K562 (cell line): ENCODE measurements around the gene SMARCC1. TPM values are rescaled to one million over a fixed set of nuclear protein-coding genes. Genes with fewer than 3 reads are reported as not detected.

Experiments used
- ARHGAP35 ChIP-seq: fragments of 450-650 bp; IDR thresholded peaks from 2 replicates; pipeline ENCODE4 v1.6.1; 2018; ENCODE audit not compliant: partially characterized antibody
- CCNT2 ChIP-seq: IDR thresholded peaks from 2 replicates; pipeline ENCODE4 v1.6.1; 2011; ENCODE audit warnings: borderline replicate concordance, low read depth, mild to moderate bottlenecking, moderate library complexity, mixed read lengths, low read length; ENCODE audit not compliant: insufficient read length; ENCODE audit errors: extremely low read depth
- FOXM1 ChIP-seq, 2 experiments: fragments of 450-650 bp in 1 of 2; sonication (generic) in 1 of 2; formaldehyde crosslinking in 1 of 2; IDR thresholded peaks; 2 replicates each; pipeline versions ENCODE4 v1.6.1 to v1.9.0; 2017 to 2022; ENCODE audit warnings: low read depth in 2 of 2, mild to moderate bottlenecking in 2 of 2, missing genetic modification reagents in 1 of 2, moderate library complexity in 1 of 2
- GTF2A2 ChIP-seq: IDR thresholded peaks from 2 replicates; pipeline ENCODE4 v1.6.1; 2016; ENCODE audit warnings: mild to moderate bottlenecking, missing genetic modification characterization, missing compliant biosample characterization
- MTA2 ChIP-seq: fragments of 450-650 bp; IDR thresholded peaks from 2 replicates; pipeline ENCODE4 v1.6.1; 2016; ENCODE audit warnings: low read depth
- NCOR1 ChIP-seq: fragments of 450-650 bp; IDR thresholded peaks from 2 replicates; pipeline ENCODE4 v1.6.1; 2016; ENCODE audit warnings: mild to moderate bottlenecking, moderate library complexity
- PHF8 ChIP-seq: fragments of 200-600 bp; sonication (generic); IDR thresholded peaks from 2 replicates; pipeline ENCODE4 v1.6.1; 2012; ENCODE audit warnings: mixed run types, mild to moderate bottlenecking, inconsistent platforms, low read length, moderate library complexity, borderline replicate concordance
- RBM22 ChIP-seq: fragments of 200-400 bp; formaldehyde crosslinking; IDR thresholded peaks from 2 replicates; pipeline ENCODE4 v1.6.1; 2018; ENCODE audit warnings: low read length, low read depth; ENCODE audit not compliant: poor library complexity, severe bottlenecking
- SAP30 ChIP-seq: fragments of 200-600 bp; sonication (generic); IDR thresholded peaks from 2 replicates; pipeline ENCODE4 v1.6.1; 2012; ENCODE audit warnings: borderline replicate concordance, low read depth, mild to moderate bottlenecking, moderate library complexity, low read length, control low read depth, inconsistent platforms; ENCODE audit not compliant: insufficient read depth, poor library complexity, severe bottlenecking
- U2AF1 ChIP-seq: fragments of 200-400 bp; formaldehyde crosslinking; optimal IDR thresholded peaks from 2 replicates; pipeline ENCODE3; 2017; ENCODE audit warnings: mild to moderate bottlenecking, low read depth, low read length, moderate library complexity
- ZBTB7A ChIP-seq: IDR thresholded peaks from 2 replicates; pipeline ENCODE4 v1.6.1; 2011; ENCODE audit warnings: low read depth, mild to moderate bottlenecking, low read length, moderate library complexity, borderline replicate concordance; ENCODE audit not compliant: control insufficient read depth
- ZNF124 ChIP-seq: sonication (generic); formaldehyde crosslinking; IDR thresholded peaks from 2 replicates; pipeline ENCODE4 v1.8.1; 2022; ENCODE audit warnings: missing genetic modification reagents
- ZNF41 ChIP-seq: fragments of 250-450 bp; sonication (Bioruptor Pico); conservative IDR thresholded peaks from 2 replicates; pipeline ENCODE4 v1.4.0; 2020; ENCODE audit warnings: mild to moderate bottlenecking
- polyA plus RNA-seq, 8 experiments: library from polyadenylated mRNA; depleted of rRNA in 4 of 8; stranded (reverse) in 5 of 8; unstranded in 3 of 8; fragments of >200 nt; fragmentation: Nextera tagmentation in 2 of 8; fragmentation: Illumina TruSeq in 1 of 8; extraction: Ambion mirVana in 2 of 8; extraction: Trizol in 1 of 8; gene quantifications; 2 replicates each; pipeline versions ENCODE4 v1.2.1 to v1.2.3, GENCODE V29; 2011 to 2014; ENCODE audit warnings: inconsistent platforms in 1 of 8, missing spikeins in 1 of 8
- total RNA-seq, 7 experiments: library from RNA; depleted of rRNA in 6 of 7; stranded (reverse); fragments of >200 nt in 6 of 7; fragmentation: Illumina TruSeq in 2 of 7; extraction: Trizol in 2 of 7; gene quantifications; 2 replicates each; pipeline versions ENCODE4 v1.2.1 to v1.2.3, GENCODE V29; 2011 to 2021; ENCODE audit warnings: low replicate concordance in 1 of 7
- TF ChIP-seq, protein P1 (sequence below): conservative IDR thresholded peaks from 2 replicates; pipeline ENCODE4 v1.6.1; 2011; ENCODE audit warnings: low read depth, mild to moderate bottlenecking, low read length; ENCODE audit not compliant: control insufficient read depth
- TF ChIP-seq, protein P2 (sequence below): sonication (generic); formaldehyde crosslinking; IDR thresholded peaks from 2 replicates; pipeline ENCODE4 v1.8.0; 2022; ENCODE audit warnings: mild to moderate bottlenecking, missing genetic modification reagents
- TF ChIP-seq, protein P3 (sequence below), 2 experiments: fragments of 450-650 bp; formaldehyde crosslinking in 1 of 2; IDR thresholded peaks; 2 replicates each; pipeline versions ENCODE4 v1.4.0 to v1.6.1; 2014 to 2020; ENCODE audit warnings: mild to moderate bottlenecking in 2 of 2, borderline replicate concordance in 1 of 2, low read depth in 1 of 2

SMARCC1 gene
- total and polyA plus RNA-seq, 9 of the 15 experiments (the other 6 are each of a cell fraction or from before 2014, with no cell fraction given) = 20.7 to 199 (median 66.0) TPM

DNA sequence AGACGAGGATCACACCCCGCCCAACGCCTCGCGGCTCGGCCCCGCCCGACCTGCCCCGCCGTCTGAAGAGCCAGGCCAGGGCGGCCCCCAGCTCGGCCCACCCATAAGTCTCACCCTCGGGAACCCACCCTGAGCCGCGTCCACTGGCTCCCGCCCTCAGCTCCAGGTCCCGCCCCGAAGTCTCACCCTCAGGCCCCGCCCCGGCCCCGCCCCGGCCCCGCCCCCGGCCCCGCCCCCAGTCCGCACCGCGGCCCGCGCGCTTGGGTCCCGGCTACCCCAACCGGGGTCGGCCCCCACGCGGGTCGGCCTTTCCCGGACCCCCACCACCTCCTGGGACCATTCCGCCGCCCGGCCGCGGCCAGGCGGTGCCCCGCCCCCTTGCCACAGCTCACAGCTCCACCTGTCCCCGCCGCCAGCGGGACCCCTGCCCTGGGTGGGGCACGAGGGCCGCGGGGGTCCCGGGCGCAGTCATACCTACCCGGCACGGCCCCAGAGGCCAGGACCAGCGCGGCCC, 203.5 kb downstream of the SMARCC1 start (continued):
- TF ChIP-seq, protein P1, sequence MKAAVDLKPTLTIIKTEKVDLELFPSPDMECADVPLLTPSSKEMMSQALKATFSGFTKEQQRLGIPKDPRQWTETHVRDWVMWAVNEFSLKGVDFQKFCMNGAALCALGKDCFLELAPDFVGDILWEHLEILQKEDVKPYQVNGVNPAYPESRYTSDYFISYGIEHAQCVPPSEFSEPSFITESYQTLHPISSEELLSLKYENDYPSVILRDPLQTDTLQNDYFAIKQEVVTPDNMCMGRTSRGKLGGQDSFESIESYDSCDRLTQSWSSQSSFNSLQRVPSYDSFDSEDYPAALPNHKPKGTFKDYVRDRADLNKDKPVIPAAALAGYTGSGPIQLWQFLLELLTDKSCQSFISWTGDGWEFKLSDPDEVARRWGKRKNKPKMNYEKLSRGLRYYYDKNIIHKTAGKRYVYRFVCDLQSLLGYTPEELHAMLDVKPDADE = peak; percentile 35
- TF ChIP-seq, protein P2, sequence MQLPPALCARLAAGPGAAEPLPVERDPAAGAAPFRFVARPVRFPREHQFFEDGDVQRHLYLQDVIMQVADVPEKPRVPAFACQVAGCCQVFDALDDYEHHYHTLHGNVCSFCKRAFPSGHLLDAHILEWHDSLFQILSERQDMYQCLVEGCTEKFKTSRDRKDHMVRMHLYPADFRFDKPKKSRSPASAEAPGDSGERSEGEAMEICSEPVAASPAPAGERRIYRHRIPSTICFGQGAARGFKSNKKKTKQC (CRISPR knock-in tag) = 0 out of 2 replicates have a peak, but pooled peaks have one; percentile 6
- TF ChIP-seq, protein P3, sequence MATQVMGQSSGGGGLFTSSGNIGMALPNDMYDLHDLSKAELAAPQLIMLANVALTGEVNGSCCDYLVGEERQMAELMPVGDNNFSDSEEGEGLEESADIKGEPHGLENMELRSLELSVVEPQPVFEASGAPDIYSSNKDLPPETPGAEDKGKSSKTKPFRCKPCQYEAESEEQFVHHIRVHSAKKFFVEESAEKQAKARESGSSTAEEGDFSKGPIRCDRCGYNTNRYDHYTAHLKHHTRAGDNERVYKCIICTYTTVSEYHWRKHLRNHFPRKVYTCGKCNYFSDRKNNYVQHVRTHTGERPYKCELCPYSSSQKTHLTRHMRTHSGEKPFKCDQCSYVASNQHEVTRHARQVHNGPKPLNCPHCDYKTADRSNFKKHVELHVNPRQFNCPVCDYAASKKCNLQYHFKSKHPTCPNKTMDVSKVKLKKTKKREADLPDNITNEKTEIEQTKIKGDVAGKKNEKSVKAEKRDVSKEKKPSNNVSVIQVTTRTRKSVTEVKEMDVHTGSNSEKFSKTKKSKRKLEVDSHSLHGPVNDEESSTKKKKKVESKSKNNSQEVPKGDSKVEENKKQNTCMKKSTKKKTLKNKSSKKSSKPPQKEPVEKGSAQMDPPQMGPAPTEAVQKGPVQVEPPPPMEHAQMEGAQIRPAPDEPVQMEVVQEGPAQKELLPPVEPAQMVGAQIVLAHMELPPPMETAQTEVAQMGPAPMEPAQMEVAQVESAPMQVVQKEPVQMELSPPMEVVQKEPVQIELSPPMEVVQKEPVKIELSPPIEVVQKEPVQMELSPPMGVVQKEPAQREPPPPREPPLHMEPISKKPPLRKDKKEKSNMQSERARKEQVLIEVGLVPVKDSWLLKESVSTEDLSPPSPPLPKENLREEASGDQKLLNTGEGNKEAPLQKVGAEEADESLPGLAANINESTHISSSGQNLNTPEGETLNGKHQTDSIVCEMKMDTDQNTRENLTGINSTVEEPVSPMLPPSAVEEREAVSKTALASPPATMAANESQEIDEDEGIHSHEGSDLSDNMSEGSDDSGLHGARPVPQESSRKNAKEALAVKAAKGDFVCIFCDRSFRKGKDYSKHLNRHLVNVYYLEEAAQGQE (IDR thresholded peaks at IDR 0.05; ENCODE audit: borderline replicate concordance) = 0 out of 2 replicates have a peak, but pooled peaks have one; percentile 16
- TF ChIP-seq, protein P3 (CRISPR knock-in tag; IDR thresholded peaks at IDR 0.05; ENCODE audit: low read depth) = no peak
- peak; percentile 51 for TF ChIP-seq U2AF1
- no peak for TF ChIP-seq NCOR1
- TF ChIP-seq ARHGAP35 = no peak
- TF ChIP-seq RBM22 = no peak
- TF ChIP-seq SAP30 = peak; percentile 22
- no peak for TF ChIP-seq FOXM1 (IDR thresholded peaks at IDR 0.05; ENCODE audit: low read depth)
- no peak for TF ChIP-seq FOXM1 (CRISPR knock-in tag; IDR thresholded peaks at IDR 0.05; ENCODE audit: low read depth)
- no peak for TF ChIP-seq ZNF124
- TF ChIP-seq MTA2 = no peak
- TF ChIP-seq CCNT2 = peak; percentile 39
- TF ChIP-seq ZBTB7A = peak; percentile 74
- peak; percentile 34; the same call in 1 of the 2 replicates for TF ChIP-seq PHF8
- TF ChIP-seq GTF2A2 (tag) = no peak
- TF ChIP-seq ZNF41 (CRISPR knock-in tag) = no peak
- TF ChIP-seq, all 486 proteins: peak for 21
